Transverse colon (tissue), 4 donors: ENCODE measurements around the gene MPPED2. TPM values are rescaled to one million over a fixed set of nuclear protein-coding genes. Genes with fewer than 3 reads are reported as not detected.

ENCODE experiments used
- DNase-seq: peaks from one replicate; pipeline ENCODE4 v3.0.0-alpha.2; 2019
- H3K27ac ChIP-seq, 4 donors: fragments of 200-600 bp; sonication (generic); 2 replicates each; pipeline ENCODE4 v1.5.1; 2016 to 2018; ENCODE audit warnings: inconsistent platforms in 4 of 4
- H3K27me3 ChIP-seq: fragments of 200-600 bp; sonication (generic); 2 replicates; pipeline ENCODE4 v1.5.1; 2017; ENCODE audit warnings: inconsistent platforms
- H3K36me3 ChIP-seq, 4 donors: fragments of 200-600 bp; sonication (generic); 2 replicates each; pipeline ENCODE4 v1.5.1; 2017 to 2019; ENCODE audit warnings: inconsistent platforms in 4 of 4
- H3K4me1 ChIP-seq, 4 donors: fragments of 200-600 bp; sonication (generic); 2 replicates each; pipeline ENCODE4 v1.5.1; 2017 to 2020; ENCODE audit warnings: inconsistent platforms in 4 of 4
- H3K4me3 ChIP-seq, 4 donors: fragments of 200-600 bp; sonication (generic); 1 replicate in 1 of 4; 2 replicates in 3 of 4; pipeline versions ENCODE4 v1.5.1 to v1.6.1; 2017 to 2019; ENCODE audit warnings: inconsistent platforms in 4 of 4
- H3K9me3 ChIP-seq, 2 donors: fragments of 200-600 bp; sonication (generic); 2 replicates each; pipeline ENCODE4 v1.5.1; 2017 to 2019; ENCODE audit warnings: inconsistent platforms in 2 of 2
- EP300 ChIP-seq: sonication (generic); formaldehyde crosslinking; IDR thresholded peaks from one replicate; pipeline ENCODE4 v1.6.1; 2017; ENCODE audit warnings: antibody characterized with exemption, low read depth
- POLR2A ChIP-seq: fragments of 450-650 bp; IDR thresholded peaks from one replicate; pipeline ENCODE4 v1.6.1; 2016; ENCODE audit warnings: antibody characterized with exemption, mild to moderate bottlenecking, moderate library complexity
- POLR2AphosphoS5 ChIP-seq, 3 donors: sonication (generic); formaldehyde crosslinking; IDR thresholded peaks; one replicate each; pipeline ENCODE4 v1.6.1; 2016; ENCODE audit warnings: antibody characterized with exemption in 3 of 3
- WGBS, 2 donors: methylation state at CpG; one replicate each; pipeline ENCODE4 v1.1.5; 2018; ENCODE audit warnings: low coverage in 1 of 2; 5-methylcytosine and 5-hydroxymethylcytosine counted together
- in situ Hi-C, 4 donors: fragments of 200-750 bp; cut with MboI; loops; one replicate each; pipeline versions ENCODE4 v1.15.0 to v1.15.1; 2017; ENCODE audit warnings: low sequenced_read_pairs in 3 of 4, low pct_ligation_motif_present in 1 of 4, low pct_unique_long_range_greater_than_20kb in 1 of 4
- intact Hi-C: fragments of 100-400 bp; cut with DNase I; formaldehyde crosslinking; loops from one replicate; pipeline ENCODE4 v1.15.1; 2023; ENCODE audit warnings: low total_unique reads
- total RNA-seq, 4 donors: library from RNA; depleted of rRNA; stranded (reverse); fragments of >200 nt; gene quantifications; one replicate each; pipeline ENCODE4 v1.1.0, GENCODE V29; 2016
- TF ChIP-seq, protein P1 (sequence below), 5 experiments: fragments of 200-600 bp in 3 of 5; fragments of 450-650 bp in 2 of 5; sonication (generic) in 3 of 5; IDR thresholded peaks; 1 replicate in 2 of 5; 2 replicates in 3 of 5; pipeline ENCODE4 v1.5.1; 2016 to 2017; ENCODE audit warnings: antibody characterized with exemption in 5 of 5, inconsistent platforms in 3 of 5, mild to moderate bottlenecking in 2 of 5, moderate library complexity in 1 of 5

MPPED2 gene
- total RNA-seq, 4 donors from 2014 or later = 1.4 to 1.6 TPM; not detected in 2

DNA sequence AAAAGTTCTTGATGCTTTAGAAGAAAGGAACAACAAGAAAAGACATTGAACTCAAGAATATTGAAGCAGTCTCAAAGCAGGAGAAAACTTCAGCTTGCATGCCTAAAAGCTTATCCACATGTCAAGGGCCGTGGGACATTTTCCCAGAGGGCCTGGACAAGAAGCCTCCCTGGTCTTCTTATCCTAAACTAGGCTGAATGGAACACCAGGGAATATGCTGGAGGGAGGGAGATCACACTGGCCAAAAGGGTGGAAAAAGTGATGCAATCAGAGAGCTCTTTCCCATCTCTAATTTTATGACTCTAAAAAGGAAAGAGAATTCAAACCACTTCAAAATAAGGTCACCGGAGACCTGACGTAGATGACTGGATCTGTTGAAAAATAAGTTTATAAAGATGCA is 107.2 kb downstream of the MPPED2 start:
- intact Hi-C loops (no loop called here), in situ Hi-C loops (no loop called here)
- no peaks in the 10 kb centered on the region for H3K9me3 ChIP-seq
- H3K27ac ChIP-seq = peak overlapping the region; percentile 19 to 63 (median 42)
- H3K27me3 ChIP-seq = no peaks in the 10 kb centered on the region
- H3K4me1 ChIP-seq = peaks cover 0 to 6% (median 0%) of the 10 kb centered on the region in 4 donors
- TF ChIP-seq EP300 (no peak), POLR2AphosphoS5 (IDR thresholded peaks at IDR 0.05) (peak in 1 of 3 donors; percentile 32)
- H3K4me3 ChIP-seq = no peak overlapping the region
- no peaks in the 10 kb centered on the region for H3K36me3 ChIP-seq
- 38 to 69% methylated on average over 3 of the region's 3 CpGs for WGBS, 2 donors
- DNase-seq = no peak

DNA sequence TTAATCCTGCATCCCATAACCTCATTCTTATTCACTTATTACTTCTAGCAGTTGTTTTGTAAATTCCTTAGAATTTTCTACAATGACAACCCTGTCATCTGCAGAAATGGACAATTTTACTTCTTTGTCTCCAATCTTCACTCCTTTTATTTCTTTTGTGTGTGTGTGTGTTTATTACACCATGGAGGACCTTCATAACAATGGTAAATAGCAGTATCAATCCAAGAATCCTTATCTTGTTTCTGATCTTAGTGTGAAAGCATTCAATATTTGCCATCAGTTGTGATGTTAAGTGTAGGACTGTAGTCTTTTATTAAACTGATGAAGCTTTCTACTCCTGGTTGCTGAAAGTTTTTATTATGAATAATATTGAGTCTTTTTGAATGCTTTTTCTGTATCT is 109.1 kb downstream of the MPPED2 start:
- no peaks in the 10 kb centered on the region for H3K27me3 ChIP-seq
- H3K4me1 ChIP-seq = peaks cover 0 to 6% (median 0%) of the 10 kb centered on the region in 4 donors
- TF ChIP-seq EP300 = no peak
- TF ChIP-seq, protein P1, sequence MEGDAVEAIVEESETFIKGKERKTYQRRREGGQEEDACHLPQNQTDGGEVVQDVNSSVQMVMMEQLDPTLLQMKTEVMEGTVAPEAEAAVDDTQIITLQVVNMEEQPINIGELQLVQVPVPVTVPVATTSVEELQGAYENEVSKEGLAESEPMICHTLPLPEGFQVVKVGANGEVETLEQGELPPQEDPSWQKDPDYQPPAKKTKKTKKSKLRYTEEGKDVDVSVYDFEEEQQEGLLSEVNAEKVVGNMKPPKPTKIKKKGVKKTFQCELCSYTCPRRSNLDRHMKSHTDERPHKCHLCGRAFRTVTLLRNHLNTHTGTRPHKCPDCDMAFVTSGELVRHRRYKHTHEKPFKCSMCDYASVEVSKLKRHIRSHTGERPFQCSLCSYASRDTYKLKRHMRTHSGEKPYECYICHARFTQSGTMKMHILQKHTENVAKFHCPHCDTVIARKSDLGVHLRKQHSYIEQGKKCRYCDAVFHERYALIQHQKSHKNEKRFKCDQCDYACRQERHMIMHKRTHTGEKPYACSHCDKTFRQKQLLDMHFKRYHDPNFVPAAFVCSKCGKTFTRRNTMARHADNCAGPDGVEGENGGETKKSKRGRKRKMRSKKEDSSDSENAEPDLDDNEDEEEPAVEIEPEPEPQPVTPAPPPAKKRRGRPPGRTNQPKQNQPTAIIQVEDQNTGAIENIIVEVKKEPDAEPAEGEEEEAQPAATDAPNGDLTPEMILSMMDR (IDR thresholded peaks at IDR 0.05) = no peak
- no peak for TF ChIP-seq POLR2A
- TF ChIP-seq POLR2AphosphoS5 (IDR thresholded peaks at IDR 0.05) = no peak
- H3K36me3 ChIP-seq = no peaks in the 10 kb centered on the region
- no peaks in the 10 kb centered on the region for H3K9me3 ChIP-seq
- no peak for DNase-seq
- intact Hi-C loops (no loop called here), in situ Hi-C loops (no loop called here)
- no peak overlapping the region for H3K27ac ChIP-seq
- no peak overlapping the region for H3K4me3 ChIP-seq

DNA sequence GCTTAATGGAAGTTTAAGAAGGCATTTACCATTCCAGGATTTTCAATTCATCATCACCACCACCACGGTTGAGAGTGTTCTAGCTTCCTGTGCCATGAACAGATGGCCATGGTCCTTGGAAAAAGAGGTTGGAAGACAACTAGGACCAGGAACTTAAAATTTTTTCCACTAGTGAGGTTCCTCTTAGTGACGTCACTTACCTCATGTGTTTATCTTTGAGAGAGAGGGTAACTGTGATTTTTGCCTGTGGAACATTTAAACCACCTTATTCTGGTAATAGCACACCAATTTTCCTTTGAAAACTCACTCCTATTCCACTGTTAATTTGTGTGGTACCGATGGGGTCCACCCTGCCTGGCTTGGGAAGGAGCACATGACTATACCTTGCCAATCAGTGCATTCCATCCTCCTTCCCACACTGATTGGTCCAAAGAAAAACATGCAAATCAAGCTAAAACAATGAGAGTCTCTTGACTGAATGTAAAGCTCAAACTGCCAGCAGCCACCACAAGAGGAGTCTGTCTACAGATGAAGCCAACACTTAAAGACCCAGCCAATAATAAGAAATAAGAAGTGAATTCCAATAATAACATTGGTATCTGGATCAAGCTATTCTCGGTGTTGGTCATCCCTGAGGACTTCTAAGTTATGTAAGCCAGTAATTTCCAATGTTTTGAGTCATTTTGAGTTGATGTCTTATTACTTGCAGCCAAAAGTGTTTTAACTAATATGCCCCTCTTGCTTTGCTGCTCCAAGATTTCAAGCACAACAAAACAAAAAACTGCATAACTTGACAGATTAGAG is 111.8 kb downstream of the MPPED2 start:
- no peaks in the 10 kb centered on the region for H3K36me3 ChIP-seq
- WGBS, 2 donors = 70 to 74% methylated on average over 3 to 4 of the region's 4 CpGs
- intact Hi-C loops (no loop called here), in situ Hi-C loops (no loop called here)
- TF ChIP-seq, protein P1 (IDR thresholded peaks at IDR 0.05) = no peak
- TF ChIP-seq POLR2AphosphoS5 (IDR thresholded peaks at IDR 0.05) = no peak
- no peak for TF ChIP-seq EP300
- TF ChIP-seq POLR2A = no peak
- H3K27me3 ChIP-seq = no peaks in the 10 kb centered on the region
- H3K4me1 ChIP-seq = no peaks in the 10 kb centered on the region
- DNase-seq = no peak
- H3K9me3 ChIP-seq = no peaks in the 10 kb centered on the region
- H3K27ac ChIP-seq = no peak overlapping the region
- H3K4me3 ChIP-seq = no peak overlapping the region

- WGBS, 2 donors = 83 to 85% methylated on average over 2 of the region's 2 CpGs
- intact Hi-C loops = no loop called here
Measured at GRCh38 chr11:30471244-30471643, 114.9 kb downstream of the MPPED2 start.

More at GRCh38 chr11:30471244-30471643, 114.9 kb downstream of the MPPED2 start:
- TF ChIP-seq, protein P1 (IDR thresholded peaks at IDR 0.05) = no peak
- TF ChIP-seq POLR2AphosphoS5 (IDR thresholded peaks at IDR 0.05) (no peak), POLR2A (no peak), EP300 (no peak)
- H3K4me1 ChIP-seq = no peaks in the 10 kb centered on the region
- no peaks in the 10 kb centered on the region for H3K27me3 ChIP-seq
- in situ Hi-C loops = no loop called here
- no peaks in the 10 kb centered on the region for H3K9me3 ChIP-seq
- H3K27ac ChIP-seq = no peak overlapping the region
- no peak overlapping the region for H3K4me3 ChIP-seq
- DNase-seq = no peak
- no peaks in the 10 kb centered on the region for H3K36me3 ChIP-seq
